Central memory CD4-positive, alpha-beta T cell (primary cell): Measurements from ENCODE around the gene GRID1.
"Not testable (repeated sequence)": the region's sequence is repeated elsewhere in the genome, so short reads cannot be mapped to it uniquely, and the experiment has no call there.

Source experiments
- DNase-seq: peaks from one replicate; pipeline ENCODE4 v3.0.0; 2022

The GRID1 gene

GRCh38 chr10:85741626-85742300 lies 624.8 kb downstream of the GRID1 start:
- DNase-seq: peak; percentile 1

- no peak for DNase-seq
Observed at GRCh38 chr10:85735997-85736396, 630.6 kb downstream of the GRID1 start.

DNA sequence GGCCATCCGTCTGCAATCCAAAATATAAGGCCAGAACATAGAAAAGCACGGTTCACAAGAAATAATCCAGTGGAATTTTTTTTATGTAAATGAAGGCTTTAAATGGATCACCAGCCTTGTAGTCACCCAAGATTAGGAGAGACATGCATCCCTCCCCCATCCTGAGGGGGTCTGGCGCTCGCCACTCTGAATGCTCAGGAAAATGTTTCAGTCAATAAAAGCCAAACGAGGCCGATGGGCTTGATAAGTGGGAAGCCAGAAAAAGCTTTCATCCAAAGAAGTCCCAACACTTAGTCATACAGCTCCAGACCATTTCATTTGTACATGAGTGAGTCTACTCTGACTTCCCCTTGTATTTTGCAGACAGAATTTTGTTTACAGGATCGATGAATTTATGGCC lies 631.8 kb downstream of the GRID1 start:
- no peak for DNase-seq

DNA sequence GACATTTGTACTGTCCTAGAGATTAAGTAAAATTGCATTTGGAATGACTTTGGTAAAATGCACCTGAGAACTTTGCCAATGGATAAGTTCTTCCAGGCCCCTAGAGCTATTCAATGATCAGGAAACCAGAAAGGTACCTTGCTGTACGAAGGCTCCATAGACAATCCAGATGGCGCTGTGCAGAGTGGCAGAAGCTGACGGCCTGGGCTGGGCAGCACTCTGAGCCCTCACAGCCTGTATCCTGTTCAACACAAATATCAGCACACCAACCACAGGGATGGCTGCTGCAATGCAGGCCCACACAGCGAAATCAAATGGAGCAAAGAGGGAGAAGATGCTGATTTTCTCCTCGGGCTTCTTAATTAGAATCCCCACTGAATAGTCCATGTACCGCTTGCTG lies 642.4 kb downstream of the GRID1 start:
- no peak for DNase-seq

- no peak for DNase-seq
Observed at GRCh38 chr10:85720931-85721590, 645.5 kb downstream of the GRID1 start.

GRCh38 chr10:85719408-85719807 lies 647.2 kb downstream of the GRID1 start:
- DNase-seq: no peak

- DNase-seq: no peak
Observed at GRCh38 chr10:85713885-85714284, 652.7 kb downstream of the GRID1 start.

- no peak for DNase-seq
Observed at GRCh38 chr10:85702768-85703167, 663.8 kb downstream of the GRID1 start.

DNA sequence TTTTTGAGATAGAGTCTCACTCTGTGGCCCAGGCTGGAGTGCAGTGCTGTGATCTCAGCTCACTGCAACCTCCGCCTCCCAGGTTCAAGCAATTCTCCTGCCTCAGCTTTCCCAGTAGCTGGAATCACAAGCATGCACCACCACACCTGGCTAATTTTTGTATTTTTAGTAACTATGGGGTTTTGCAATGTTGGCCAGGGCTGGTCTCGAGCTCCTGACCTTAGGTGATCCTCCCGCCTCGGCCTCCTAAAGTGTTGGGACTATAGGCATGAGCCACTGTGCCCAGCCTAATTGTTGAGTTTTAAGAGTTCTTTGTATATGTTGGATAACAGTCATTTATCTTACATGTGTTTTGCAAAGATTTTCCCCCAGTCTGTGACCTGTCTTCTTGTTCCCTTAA lies 667.5 kb downstream of the GRID1 start:
- not testable (repeated sequence) for DNase-seq

- no peak for DNase-seq
Observed at GRCh38 chr10:85696893-85697292, 669.7 kb downstream of the GRID1 start.

GRCh38 chr10:85682621-85683020 lies 684.0 kb downstream of the GRID1 start:
- DNase-seq: no peak

DNA sequence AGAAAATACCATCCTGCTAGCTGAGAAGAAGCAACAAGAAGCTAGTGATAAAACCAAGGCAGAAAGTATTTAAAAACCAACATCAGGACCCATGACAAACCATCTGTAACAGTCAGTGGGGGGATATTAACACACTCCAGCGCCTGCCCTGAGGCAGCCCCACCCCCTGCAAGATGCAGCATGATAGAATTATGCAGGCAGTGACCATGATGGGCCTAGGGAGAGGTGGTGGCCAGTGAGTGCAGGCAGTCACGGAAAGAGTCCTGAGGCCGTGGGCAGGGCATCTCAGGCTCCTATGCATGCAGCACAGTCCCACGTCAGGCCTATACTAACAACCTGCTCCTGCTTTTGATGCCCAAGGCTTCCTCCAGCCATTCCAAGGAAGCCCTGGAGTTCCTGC lies 686.9 kb downstream of the GRID1 start:
- no peak for DNase-seq

GRCh38 chr10:85679061-85679460 lies 687.5 kb downstream of the GRID1 start:
- DNase-seq: no peak

DNA sequence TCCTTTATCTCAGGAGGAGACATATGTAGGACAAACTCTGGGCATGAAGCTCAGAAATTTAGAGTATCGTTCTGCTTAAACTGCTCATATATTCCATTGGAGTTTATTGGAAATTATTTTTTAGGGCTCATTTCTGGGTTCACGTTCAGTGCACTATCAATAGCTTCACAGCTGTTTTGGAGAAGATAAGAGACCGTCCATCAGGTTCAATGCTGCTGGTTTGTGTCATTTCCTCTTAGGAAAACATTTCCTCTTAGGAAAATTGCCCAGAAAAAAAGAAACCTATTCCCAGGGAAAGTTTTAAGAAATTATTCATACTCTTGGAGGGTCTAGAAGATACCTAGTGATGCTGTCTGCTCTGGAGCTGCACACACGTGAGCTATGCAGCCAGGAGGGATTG lies 691.7 kb downstream of the GRID1 start:
- no peak for DNase-seq

DNA sequence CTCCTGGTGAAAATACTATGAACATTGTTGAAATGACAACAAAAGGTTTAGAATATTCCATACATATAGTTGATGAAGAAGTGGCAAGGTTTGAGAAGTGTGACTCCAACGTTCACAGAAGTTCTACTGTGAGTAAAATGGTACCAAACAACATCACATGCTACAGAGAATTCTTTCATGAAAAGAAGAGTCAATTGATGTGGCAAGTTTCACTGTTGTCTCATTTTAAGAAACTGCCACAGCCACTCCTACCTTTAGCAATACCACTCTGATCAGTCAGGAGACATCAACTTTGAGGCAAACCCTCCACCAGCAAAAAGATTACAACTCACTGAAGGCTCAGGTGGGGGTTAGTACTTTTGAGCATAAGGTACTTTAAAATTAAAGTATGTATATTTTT lies 693.3 kb downstream of the GRID1 start:
- no peak for DNase-seq

DNA sequence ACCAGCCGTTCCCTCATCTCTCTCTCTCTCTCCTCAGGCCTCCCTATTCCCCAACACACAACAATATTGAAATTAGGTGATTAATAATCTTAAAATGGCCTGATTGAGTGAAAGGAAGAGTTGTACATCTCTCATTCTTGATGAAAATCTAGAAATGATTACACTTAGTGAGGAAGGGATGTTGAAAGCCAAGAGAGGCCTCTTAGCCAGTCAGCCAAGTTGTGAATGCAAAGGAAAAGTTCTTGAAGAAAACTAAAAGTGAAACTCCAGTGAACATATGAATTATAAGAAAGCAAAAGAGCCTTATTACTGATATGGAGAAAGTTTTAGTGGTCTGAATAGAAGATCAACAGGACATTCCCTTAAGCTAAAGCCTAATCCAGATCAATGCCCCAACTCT lies 695.1 kb downstream of the GRID1 start:
- DNase-seq: no peak

DNA sequence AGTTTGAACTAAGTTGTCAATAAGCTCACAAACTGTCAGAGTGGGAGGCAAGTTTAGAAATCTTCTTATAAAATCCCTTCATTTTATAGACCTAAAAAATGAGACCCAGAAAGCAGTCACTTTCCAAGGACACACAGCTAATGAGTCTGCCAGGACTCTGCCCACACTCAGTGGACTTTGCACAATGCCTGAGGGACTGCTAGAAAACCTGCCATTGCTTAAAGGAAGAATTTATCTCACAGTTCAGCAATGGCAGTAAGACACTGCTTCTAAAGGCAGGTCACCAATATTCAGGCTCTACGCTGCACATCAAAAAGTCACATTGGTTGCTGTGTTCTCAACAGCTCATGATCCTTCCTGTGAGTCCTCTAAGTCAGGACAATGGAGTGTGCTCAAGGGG lies 698.1 kb downstream of the GRID1 start:
- DNase-seq: no peak

GRCh38 chr10:85667638-85668233 lies 698.9 kb downstream of the GRID1 start:
- no peak for DNase-seq

- DNase-seq: no peak
Observed at GRCh38 chr10:85666987-85667386, 699.6 kb downstream of the GRID1 start.

DNA sequence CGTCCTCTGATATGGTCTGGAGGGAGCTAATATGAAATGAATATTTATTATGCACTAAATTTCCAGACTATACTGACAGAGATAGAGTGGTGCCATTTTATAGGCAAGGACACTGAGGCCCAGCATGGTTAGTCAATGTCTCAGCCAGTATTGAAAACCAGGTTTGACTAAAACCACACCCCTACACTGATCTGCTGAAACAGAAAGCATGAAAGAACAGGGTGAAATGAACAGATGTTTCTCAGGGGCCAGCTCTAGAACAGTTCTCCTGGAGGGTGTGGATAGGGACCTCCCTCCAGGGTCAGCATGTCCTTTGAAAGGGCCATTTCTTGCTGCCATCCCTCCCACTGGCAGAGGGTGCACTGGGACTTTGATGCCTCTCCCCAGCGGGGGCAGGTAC lies 700.5 kb downstream of the GRID1 start:
- no peak for DNase-seq

GRCh38 chr10:85665681-85666080 lies 700.9 kb downstream of the GRID1 start:
- no peak for DNase-seq

DNA sequence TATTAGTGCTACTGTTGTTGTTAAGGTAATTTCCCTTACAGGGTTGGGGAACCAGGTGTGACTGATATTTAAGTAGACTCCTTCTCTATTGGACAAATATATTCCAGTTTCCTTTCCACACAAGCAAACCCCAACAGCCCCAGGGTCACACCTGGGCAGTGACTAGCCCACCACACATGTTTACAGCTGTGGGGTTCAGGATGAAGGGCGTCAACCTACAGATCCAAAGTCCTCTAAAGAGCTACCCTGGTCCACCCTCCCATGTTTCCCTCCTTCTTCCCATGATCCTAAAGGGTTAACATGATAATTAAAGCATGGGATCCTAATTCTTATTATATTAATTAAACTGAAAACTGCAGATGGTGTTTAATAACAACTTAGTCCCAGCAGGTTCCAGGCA lies 701.5 kb downstream of the GRID1 start:
- no peak for DNase-seq

- no peak for DNase-seq
Observed at GRCh38 chr10:85661123-85661522, 705.5 kb downstream of the GRID1 start.

DNA sequence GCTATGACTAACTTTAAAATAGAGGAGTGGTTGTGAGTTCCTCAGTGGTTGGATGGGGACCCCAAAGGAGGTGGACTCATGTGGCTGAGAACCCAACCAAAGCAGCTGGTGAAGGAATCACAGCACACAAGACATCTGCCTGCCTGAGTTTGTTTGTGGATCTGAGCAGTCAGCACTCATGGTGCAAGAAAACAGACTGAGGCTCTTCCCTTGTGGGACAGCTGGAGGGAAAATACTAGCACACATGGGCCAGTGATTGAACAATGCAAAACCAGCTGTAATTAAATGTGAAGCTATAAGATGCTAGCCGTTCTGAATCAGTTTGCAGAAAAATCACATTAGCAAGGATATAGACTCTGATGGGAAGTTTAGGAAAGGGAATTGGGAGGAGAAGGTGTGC lies 707.3 kb downstream of the GRID1 start:
- no peak for DNase-seq

GRCh38 chr10:85658518-85658917 lies 708.1 kb downstream of the GRID1 start:
- DNase-seq: no peak
